PC-3 (cell line): ENCODE results near the gene DOK3.

Experiments used
- EZH2 ChIP-seq: fragments of 300-600 bp; sonication (generic); IDR thresholded peaks from one replicate; pipeline ENCODE4 v1.6.1; 2017; ENCODE audit warnings: antibody characterized with exemption, mild to moderate bottlenecking, low read length; ENCODE audit not compliant: unreplicated experiment
- TF ChIP-seq, protein P1 (sequence below): fragments of 300-600 bp; sonication (generic); conservative IDR thresholded peaks from 2 replicates; pipeline ENCODE4 v1.5.1; 2017; ENCODE audit warnings: antibody characterized with exemption, low read depth, mild to moderate bottlenecking, low read length

- no peak for TF ChIP-seq EZH2
- TF ChIP-seq, protein P1, sequence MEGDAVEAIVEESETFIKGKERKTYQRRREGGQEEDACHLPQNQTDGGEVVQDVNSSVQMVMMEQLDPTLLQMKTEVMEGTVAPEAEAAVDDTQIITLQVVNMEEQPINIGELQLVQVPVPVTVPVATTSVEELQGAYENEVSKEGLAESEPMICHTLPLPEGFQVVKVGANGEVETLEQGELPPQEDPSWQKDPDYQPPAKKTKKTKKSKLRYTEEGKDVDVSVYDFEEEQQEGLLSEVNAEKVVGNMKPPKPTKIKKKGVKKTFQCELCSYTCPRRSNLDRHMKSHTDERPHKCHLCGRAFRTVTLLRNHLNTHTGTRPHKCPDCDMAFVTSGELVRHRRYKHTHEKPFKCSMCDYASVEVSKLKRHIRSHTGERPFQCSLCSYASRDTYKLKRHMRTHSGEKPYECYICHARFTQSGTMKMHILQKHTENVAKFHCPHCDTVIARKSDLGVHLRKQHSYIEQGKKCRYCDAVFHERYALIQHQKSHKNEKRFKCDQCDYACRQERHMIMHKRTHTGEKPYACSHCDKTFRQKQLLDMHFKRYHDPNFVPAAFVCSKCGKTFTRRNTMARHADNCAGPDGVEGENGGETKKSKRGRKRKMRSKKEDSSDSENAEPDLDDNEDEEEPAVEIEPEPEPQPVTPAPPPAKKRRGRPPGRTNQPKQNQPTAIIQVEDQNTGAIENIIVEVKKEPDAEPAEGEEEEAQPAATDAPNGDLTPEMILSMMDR, result no peak
Observed at GRCh38 chr5:177476531-177477233, 32.9 kb downstream of the DOK3 start.
